GM23338 (cell line): ENCODE data around the gene ADAMTS17. TPM values are rescaled to one million over a fixed set of nuclear protein-coding genes. Genes with fewer than 3 reads are reported as not detected.

ENCODE experiments used
- ATAC-seq: fragments of 200-7000 bp; cut with Tn5 transposase; 3 replicates; pipeline ENCODE4 v1.9.1; 2020
- DNase-seq: peaks from one replicate; pipeline ENCODE4 v3.0.0-alpha.2; 2015; ENCODE audit warnings: low spot score
- H2AFZ ChIP-seq: fragments of 200-600 bp; sonication (generic); 2 replicates; pipeline ENCODE4 v1.8.0; 2016; ENCODE audit warnings: antibody characterized with exemption, mild to moderate bottlenecking, moderate library complexity
- H3F3A ChIP-seq: fragments of 200-600 bp; sonication (generic); replicated peaks from 2 replicates; pipeline ENCODE4 v1.8.0; 2017; ENCODE audit warnings: antibody characterized with exemption, mixed run types, low read depth
- H3K27ac ChIP-seq: fragments of 200-600 bp; sonication (generic); 2 replicates; pipeline ENCODE4 v1.6.1; 2016; ENCODE audit warnings: low read depth
- H3K27me3 ChIP-seq: fragments of 200-600 bp; sonication (generic); 2 replicates; pipeline ENCODE4 v1.8.0; 2016; ENCODE audit warnings: mild to moderate bottlenecking, mixed run types, moderate library complexity; ENCODE audit not compliant: insufficient read depth
- H3K36me3 ChIP-seq: fragments of 200-600 bp; sonication (generic); 2 replicates; pipeline ENCODE4 v1.8.0; 2016; ENCODE audit warnings: mild to moderate bottlenecking; ENCODE audit not compliant: insufficient read depth
- H3K4me1 ChIP-seq: fragments of 200-600 bp; sonication (generic); 2 replicates; pipeline ENCODE4 v1.8.0; 2016; ENCODE audit warnings: mild to moderate bottlenecking, moderate library complexity; ENCODE audit not compliant: insufficient read depth
- H3K4me2 ChIP-seq: fragments of 200-600 bp; sonication (generic); 2 replicates; pipeline ENCODE4 v1.7.1; 2017; ENCODE audit warnings: mixed run types
- H3K4me3 ChIP-seq: fragments of 200-600 bp; sonication (generic); 2 replicates; pipeline ENCODE4 v1.6.1; 2016; ENCODE audit warnings: mixed run types
- H3K79me2 ChIP-seq: fragments of 200-600 bp; sonication (generic); replicated peaks from 2 replicates; pipeline ENCODE4 v1.8.0; 2017; ENCODE audit warnings: mild to moderate bottlenecking; ENCODE audit not compliant: insufficient read depth
- H3K9me2 ChIP-seq: fragments of 200-600 bp; sonication (generic); 2 replicates; pipeline ENCODE4 v1.8.0; 2017; ENCODE audit not compliant: insufficient read depth
- H4K20me1 ChIP-seq: fragments of 200-600 bp; sonication (generic); replicated peaks from 2 replicates; pipeline ENCODE4 v1.8.0; 2017; ENCODE audit warnings: mild to moderate bottlenecking; ENCODE audit not compliant: insufficient read depth
- H3K27ac Mint-ChIP-seq: 2 replicates; pipeline ENCODE4 v1.8.0; 2020; ENCODE audit warnings: inconsistent platforms, mild to moderate bottlenecking, moderate library complexity, mixed read lengths
- H3K27me3 Mint-ChIP-seq: 3 replicates; pipeline ENCODE4 v1.8.0; 2022; ENCODE audit warnings: low read depth, mild to moderate bottlenecking, moderate library complexity, mixed read lengths, inconsistent platforms; ENCODE audit not compliant: insufficient read depth, poor library complexity
- H3K36me3 Mint-ChIP-seq: 3 replicates; pipeline ENCODE4 v1.8.0; 2021; ENCODE audit warnings: low read depth, mild to moderate bottlenecking, inconsistent platforms, moderate library complexity, mixed read lengths
- H3K4me1 Mint-ChIP-seq: 3 replicates; pipeline ENCODE4 v1.8.0; 2020; ENCODE audit warnings: mild to moderate bottlenecking, inconsistent platforms, mixed read lengths
- H3K4me3 Mint-ChIP-seq: 3 replicates; pipeline ENCODE4 v1.8.0; 2021; ENCODE audit warnings: moderate library complexity, mild to moderate bottlenecking, inconsistent platforms, mixed read lengths
- H3K9me3 Mint-ChIP-seq: 3 replicates; pipeline ENCODE4 v1.8.0; 2020; ENCODE audit warnings: moderate library complexity, mild to moderate bottlenecking, inconsistent platforms, mixed read lengths
- CREB1 ChIP-seq: fragments of 250-450 bp; sonication (Bioruptor Pico); IDR thresholded peaks from 2 replicates; pipeline ENCODE4 v1.5.0; 2020; ENCODE audit warnings: low read depth, mild to moderate bottlenecking, moderate library complexity
- CTCF ChIP-seq, 2 experiments: fragments of 200-600 bp in 1 of 2; sonication (generic) in 1 of 2; conservative IDR thresholded peaks; 2 replicates each; pipeline versions ENCODE4 v1.5.1 to v1.6.1; 2016 to 2017; ENCODE audit warnings: antibody characterized with exemption in 2 of 2, low read depth in 2 of 2, mild to moderate bottlenecking in 2 of 2, moderate library complexity in 1 of 2
- ETS1 ChIP-seq: IDR thresholded peaks from 2 replicates; pipeline ENCODE4 v1.6.1; 2016; ENCODE audit warnings: antibody characterized with exemption
- EZH2 ChIP-seq: fragments of 200-600 bp; sonication (generic); IDR thresholded peaks from one replicate; pipeline ENCODE4 v1.8.0; 2017; ENCODE audit warnings: antibody characterized with exemption, mild to moderate bottlenecking, low read depth; ENCODE audit not compliant: unreplicated experiment
- EZH2phosphoT487 ChIP-seq: fragments of 200-600 bp; sonication (generic); IDR thresholded peaks from one replicate; pipeline ENCODE4 v1.8.1; 2018; ENCODE audit warnings: antibody characterized with exemption; ENCODE audit not compliant: unreplicated experiment
- JUNB ChIP-seq: IDR thresholded peaks from one replicate; pipeline ENCODE4 v1.6.1; 2016; ENCODE audit warnings: antibody characterized with exemption; ENCODE audit not compliant: unreplicated experiment
- NANOG ChIP-seq: IDR thresholded peaks from 2 replicates; pipeline ENCODE4 v1.6.1; 2016; ENCODE audit warnings: antibody characterized with exemption, borderline replicate concordance
- POLR2AphosphoS5 ChIP-seq: IDR thresholded peaks from 2 replicates; pipeline ENCODE4 v1.6.1; 2016; ENCODE audit warnings: antibody characterized with exemption, low read depth
- REST ChIP-seq: IDR thresholded peaks from one replicate; pipeline ENCODE4 v1.6.1; 2018; ENCODE audit warnings: antibody characterized with exemption; ENCODE audit not compliant: unreplicated experiment
- STAT1 ChIP-seq: IDR thresholded peaks from one replicate; pipeline ENCODE4 v1.6.1; 2016; ENCODE audit warnings: antibody characterized with exemption; ENCODE audit not compliant: unreplicated experiment
- ZNF114 ChIP-seq: fragments of 250-450 bp; sonication (Bioruptor Pico); IDR thresholded peaks from 2 replicates; pipeline ENCODE4 v1.5.0; 2020; ENCODE audit warnings: mild to moderate bottlenecking, moderate library complexity
- ZNF331 ChIP-seq: fragments of 250-450 bp; sonication (Bioruptor Pico); IDR thresholded peaks from 2 replicates; pipeline ENCODE4 v1.5.0; 2020; ENCODE audit warnings: low read depth, mild to moderate bottlenecking, moderate library complexity
- ZNF462 ChIP-seq: fragments of 250-450 bp; sonication (Bioruptor Pico); IDR thresholded peaks from 2 replicates; pipeline ENCODE4 v1.5.0; 2020; ENCODE audit warnings: mild to moderate bottlenecking, moderate library complexity
- polyA plus RNA-seq: library from polyadenylated mRNA; unstranded; fragments of >200 nt; fragmentation: Nextera tagmentation; extraction: Ambion mirVana; gene quantifications from 2 replicates; pipeline ENCODE4 v1.2.1, GENCODE V29; 2016
- total RNA-seq: library from RNA; depleted of rRNA; stranded (reverse); fragments of >200 nt; shearing (Covaris generic); gene quantifications from 2 replicates; pipeline ENCODE4 v1.2.3, GENCODE V29; 2014

ADAMTS17 gene
- total and polyA plus RNA-seq, 2 experiments from 2014 or later: 0.60 to 3.8 TPM

- no peak for TF ChIP-seq STAT1
- no peak for TF ChIP-seq ZNF114 (CRISPR knock-in tag)
- TF ChIP-seq EZH2: no peak
Measured at GRCh38 chr15:100020189-100020588, 321.6 kb downstream of the ADAMTS17 start (continued).

GRCh38 chr15:100019601-100020000 lies 322.2 kb downstream of the ADAMTS17 start:
- Mint-ChIP-seq H3K4me3 (no peak overlapping the region), H3K27me3 (peaks cover 2% of the 10 kb centered on the region), H3K36me3 (peaks cover 10% of the 10 kb centered on the region), H3K4me1 (peaks cover 17% of the 10 kb centered on the region), H3K9me3 (peaks cover 8% of the 10 kb centered on the region), H3K27ac (no peak overlapping the region)
- H3K79me2 ChIP-seq: no peaks in the 10 kb centered on the region
- H3K4me1 ChIP-seq: no peaks in the 10 kb centered on the region
- H2AFZ ChIP-seq: 0 out of 2 replicates have a peak overlapping the region, but pooled peaks have one; percentile 72
- H3K27ac ChIP-seq: no peak overlapping the region
- no peak for ATAC-seq
- no peaks in the 10 kb centered on the region for H3K9me2 ChIP-seq
- H3F3A ChIP-seq: no peaks in the 10 kb centered on the region
- H3K4me2 ChIP-seq: no peak overlapping the region
- no peaks in the 10 kb centered on the region for H3K36me3 ChIP-seq
- H3K27me3 ChIP-seq: no peaks in the 10 kb centered on the region
- TF ChIP-seq ZNF331 (CRISPR knock-in tag) (no peak), STAT1 (no peak), EZH2 (no peak), JUNB (no peak), ZNF462 (no peak), ZNF114 (CRISPR knock-in tag) (no peak), CTCF (conservative IDR thresholded peaks at IDR 0.05; ENCODE audit: low read depth in 2 of 2) (no peak), EZH2phosphoT487 (no peak), ETS1 (no peak), NANOG (no peak), POLR2AphosphoS5 (no peak), REST (no peak), CREB1 (CRISPR knock-in tag) (no peak)
- DNase-seq: no peak
- H3K4me3 ChIP-seq: no peak overlapping the region
- H4K20me1 ChIP-seq: no peaks in the 10 kb centered on the region
